Coronary artery (tissue), 2 donors: ENCODE measurements around the gene MACROD2.

Experiments used
- DNase-seq: peaks from one replicate; pipeline ENCODE4 v3.0.0-alpha.2; 2017; ENCODE audit warnings: low spot score
- H3K27ac ChIP-seq, 2 donors: fragments of 200-600 bp; sonication (generic); one replicate each; pipeline ENCODE4 v1.5.1; 2016 to 2019
- H3K4me3 ChIP-seq: fragments of 200-600 bp; sonication (generic); 2 replicates; pipeline ENCODE4 v1.5.1; 2016; ENCODE audit warnings: mild to moderate bottlenecking, moderate library complexity
- TF ChIP-seq, protein P1 (sequence below): fragments of 200-600 bp; sonication (generic); IDR thresholded peaks from one replicate; pipeline ENCODE4 v1.5.1; 2019; ENCODE audit warnings: antibody characterized with exemption

The MACROD2 gene

DNA sequence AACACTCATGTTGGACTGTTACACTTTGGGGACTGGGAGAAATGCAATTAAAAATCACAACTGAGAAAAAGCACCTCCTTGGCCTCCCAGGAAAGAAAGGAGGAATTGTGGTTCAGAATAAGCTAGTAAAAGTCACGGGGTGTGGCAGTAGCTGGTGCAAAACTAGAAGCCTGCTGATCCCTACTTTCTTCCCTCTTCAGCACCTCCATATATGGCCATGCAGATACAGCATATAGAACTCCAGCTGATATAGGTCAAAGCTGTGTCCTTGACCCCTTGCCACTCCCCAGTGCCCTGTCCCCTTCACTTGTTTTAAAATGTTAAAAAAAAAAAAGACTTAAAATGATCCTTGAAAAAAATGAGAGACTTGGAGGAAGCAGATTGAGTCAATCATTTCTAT lies 347.6 kb downstream of the MACROD2 start:
- no peak for DNase-seq
- TF ChIP-seq, protein P1, sequence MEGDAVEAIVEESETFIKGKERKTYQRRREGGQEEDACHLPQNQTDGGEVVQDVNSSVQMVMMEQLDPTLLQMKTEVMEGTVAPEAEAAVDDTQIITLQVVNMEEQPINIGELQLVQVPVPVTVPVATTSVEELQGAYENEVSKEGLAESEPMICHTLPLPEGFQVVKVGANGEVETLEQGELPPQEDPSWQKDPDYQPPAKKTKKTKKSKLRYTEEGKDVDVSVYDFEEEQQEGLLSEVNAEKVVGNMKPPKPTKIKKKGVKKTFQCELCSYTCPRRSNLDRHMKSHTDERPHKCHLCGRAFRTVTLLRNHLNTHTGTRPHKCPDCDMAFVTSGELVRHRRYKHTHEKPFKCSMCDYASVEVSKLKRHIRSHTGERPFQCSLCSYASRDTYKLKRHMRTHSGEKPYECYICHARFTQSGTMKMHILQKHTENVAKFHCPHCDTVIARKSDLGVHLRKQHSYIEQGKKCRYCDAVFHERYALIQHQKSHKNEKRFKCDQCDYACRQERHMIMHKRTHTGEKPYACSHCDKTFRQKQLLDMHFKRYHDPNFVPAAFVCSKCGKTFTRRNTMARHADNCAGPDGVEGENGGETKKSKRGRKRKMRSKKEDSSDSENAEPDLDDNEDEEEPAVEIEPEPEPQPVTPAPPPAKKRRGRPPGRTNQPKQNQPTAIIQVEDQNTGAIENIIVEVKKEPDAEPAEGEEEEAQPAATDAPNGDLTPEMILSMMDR = no peak
- H3K4me3 ChIP-seq = no peak overlapping the region
- no peak overlapping the region for H3K27ac ChIP-seq

GRCh38 chr20:14343491-14344065 lies 348.3 kb downstream of the MACROD2 start:
- Histone ChIP-seq H3K4me3 (no peak overlapping the region), H3K27ac (no peak overlapping the region)
- DNase-seq = no peak
- TF ChIP-seq, protein P1 = no peak

DNA sequence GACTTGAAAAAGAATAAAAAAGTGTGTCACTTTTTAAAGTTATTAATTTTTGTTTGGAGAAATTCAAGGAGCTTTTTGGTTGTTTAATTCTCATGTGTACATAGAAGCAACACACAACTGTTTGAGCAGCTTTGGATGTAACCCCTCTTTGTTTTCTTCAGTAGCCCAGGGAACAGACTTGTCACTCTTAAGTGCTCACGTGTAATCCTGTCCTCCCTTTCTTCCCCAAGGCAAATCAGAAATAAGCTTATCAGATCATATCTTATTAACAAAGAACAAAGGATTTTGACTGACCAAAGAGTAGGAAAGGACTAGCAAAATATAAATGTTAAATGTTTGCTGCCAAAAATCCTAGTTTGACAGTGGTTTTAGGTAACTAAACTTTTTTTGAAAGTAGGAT lies 349.4 kb downstream of the MACROD2 start:
- TF ChIP-seq, protein P1 = no peak
- no peak for DNase-seq
- H3K4me3 ChIP-seq = no peak overlapping the region
- no peak overlapping the region for H3K27ac ChIP-seq

- H3K4me3 ChIP-seq = no peak overlapping the region
Measured at GRCh38 chr20:14355791-14356190, 360.5 kb downstream of the MACROD2 start.

GRCh38 chr20:14360416-14360815 lies 365.1 kb downstream of the MACROD2 start:
- DNase-seq = no peak
- TF ChIP-seq, protein P1 = no peak
- no peak overlapping the region for H3K27ac ChIP-seq
- H3K4me3 ChIP-seq = no peak overlapping the region

More at GRCh38 chr20:14355791-14356190, 360.5 kb downstream of the MACROD2 start:
- DNase-seq = no peak
- TF ChIP-seq, protein P1 = no peak
- H3K27ac ChIP-seq = no peak overlapping the region

GRCh38 chr20:14361509-14362345 lies 366.4 kb downstream of the MACROD2 start:
- DNase-seq = no peak
- TF ChIP-seq, protein P1 = no peak
- Histone ChIP-seq H3K4me3 (no peak overlapping the region), H3K27ac (no peak overlapping the region)

DNA sequence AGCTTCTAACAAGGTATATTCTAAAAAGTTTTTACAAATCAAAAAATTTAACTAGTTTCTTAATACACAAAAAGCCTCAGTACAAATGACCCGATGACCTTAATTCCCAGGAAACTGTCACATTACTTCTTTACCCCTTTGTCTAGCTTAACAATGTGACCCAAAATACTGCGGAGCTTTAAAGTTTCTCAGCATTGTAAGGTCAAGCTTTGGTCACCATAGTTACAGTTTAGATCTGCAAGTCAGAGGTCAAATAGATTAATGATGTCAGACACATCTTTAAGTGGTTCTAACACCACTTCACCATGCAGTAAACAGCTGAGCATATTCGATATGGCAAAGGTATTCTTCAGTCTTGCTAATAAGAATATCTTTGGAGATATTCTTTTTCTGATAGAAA lies 378.9 kb downstream of the MACROD2 start:
- TF ChIP-seq, protein P1 = no peak
- no peak overlapping the region for H3K4me3 ChIP-seq
- no peak for DNase-seq
- H3K27ac ChIP-seq = no peak overlapping the region
